K562 (cell line): ENCODE data around the gene GALNT7. TPM values are rescaled to one million over a fixed set of nuclear protein-coding genes. Genes with fewer than 3 reads are reported as not detected.

Source experiments
- ATF1 ChIP-seq, 2 experiments: fragments of 450-650 bp in 1 of 2; IDR thresholded peaks; 2 replicates each; pipeline ENCODE4 v1.6.1; 2016; ENCODE audit warnings: missing compliant biosample characterization in 1 of 2, missing genetic modification characterization in 1 of 2
- BRF2 ChIP-seq: IDR thresholded peaks from 3 replicates; pipeline ENCODE4 v1.6.1; 2011; ENCODE audit warnings: borderline replicate concordance, mild to moderate bottlenecking; ENCODE audit not compliant: insufficient read length, insufficient read depth
- DNMT1 ChIP-seq: fragments of 450-650 bp; IDR thresholded peaks from 2 replicates; pipeline ENCODE4 v1.6.1; 2016; ENCODE audit warnings: antibody characterized with exemption, mild to moderate bottlenecking
- ETS1 ChIP-seq: conservative IDR thresholded peaks from 2 replicates; pipeline ENCODE4 v1.6.1; 2011; ENCODE audit warnings: low read depth, mild to moderate bottlenecking, low read length; ENCODE audit not compliant: control insufficient read depth
- ETS2 ChIP-seq: IDR thresholded peaks from 2 replicates; pipeline ENCODE4 v1.6.1; 2016; ENCODE audit warnings: borderline replicate concordance, missing genetic modification characterization, mild to moderate bottlenecking, moderate library complexity, missing compliant biosample characterization; ENCODE audit not compliant: poor library complexity, severe bottlenecking
- FOXP4 ChIP-seq: sonication (generic); formaldehyde crosslinking; IDR thresholded peaks from 2 replicates; pipeline ENCODE4 v1.8.0; 2022; ENCODE audit warnings: mild to moderate bottlenecking, missing genetic modification reagents, borderline replicate concordance
- GABPB1 ChIP-seq: sonication (generic); formaldehyde crosslinking; IDR thresholded peaks from 2 replicates; pipeline ENCODE4 v1.8.0; 2022; ENCODE audit warnings: mild to moderate bottlenecking, missing genetic modification reagents
- GTF2A2 ChIP-seq: IDR thresholded peaks from 2 replicates; pipeline ENCODE4 v1.6.1; 2016; ENCODE audit warnings: mild to moderate bottlenecking, missing genetic modification characterization, missing compliant biosample characterization
- JUND ChIP-seq, 2 experiments: IDR thresholded peaks; 2 replicates in 1 of 2; 3 replicates in 1 of 2; pipeline ENCODE4 v1.6.1; 2011; ENCODE audit warnings: borderline replicate concordance in 2 of 2, low read depth in 2 of 2, low read length in 2 of 2, improper control_type of control experiment in 1 of 2, missing biosample characterization in 1 of 2, missing genetic modification characterization in 1 of 2, missing genetic modification reagents in 1 of 2
- KAT7 ChIP-seq: sonication (generic); formaldehyde crosslinking; IDR thresholded peaks from 2 replicates; pipeline ENCODE4 v1.8.0; 2022; ENCODE audit warnings: missing genetic modification reagents, mild to moderate bottlenecking, borderline replicate concordance
- LARP7 ChIP-seq: fragments of 450-650 bp; IDR thresholded peaks from 2 replicates; pipeline ENCODE4 v1.6.1; 2016
- MCM7 ChIP-seq, 2 experiments: fragments of 450-650 bp; IDR thresholded peaks; 2 replicates each; pipeline ENCODE4 v1.6.1; 2016 to 2018
- SAFB ChIP-seq: fragments of 200-400 bp; formaldehyde crosslinking; IDR thresholded peaks from 2 replicates; pipeline ENCODE4 v1.6.1; 2017; ENCODE audit warnings: low read depth, low read length, borderline replicate concordance
- SP2 ChIP-seq: IDR thresholded peaks from 2 replicates; pipeline ENCODE4 v1.6.1; 2011; ENCODE audit warnings: mild to moderate bottlenecking, low read depth, low read length, moderate library complexity; ENCODE audit not compliant: poor library complexity, severe bottlenecking; ENCODE audit errors: extremely low read depth
- THRB ChIP-seq: fragments of 450-650 bp; formaldehyde crosslinking; conservative IDR thresholded peaks from 2 replicates; pipeline ENCODE4 v1.4.0; 2022; ENCODE audit warnings: mild to moderate bottlenecking, missing genetic modification characterization
- U2AF2 ChIP-seq: fragments of 200-400 bp; formaldehyde crosslinking; optimal IDR thresholded peaks from 2 replicates; pipeline ENCODE3; 2017; ENCODE audit warnings: low read depth, mild to moderate bottlenecking, low read length
- XRCC3 ChIP-seq: fragments of 450-650 bp; IDR thresholded peaks from 2 replicates; pipeline ENCODE4 v1.6.1; 2017; ENCODE audit warnings: mild to moderate bottlenecking, moderate library complexity
- XRCC4 ChIP-seq: IDR thresholded peaks from one replicate; pipeline ENCODE4 v1.6.1; 2011; ENCODE audit not compliant: insufficient read depth, insufficient read length; ENCODE audit errors: extremely low read depth
- ZNF23 ChIP-seq: fragments of 250-450 bp; sonication (Bioruptor Pico); IDR thresholded peaks from 2 replicates; pipeline ENCODE4 v1.4.0; 2020; ENCODE audit warnings: mild to moderate bottlenecking
- ZNF75A ChIP-seq: fragments of 450-650 bp; formaldehyde crosslinking; IDR thresholded peaks from 2 replicates; pipeline ENCODE4 v1.4.0; 2020; ENCODE audit warnings: mild to moderate bottlenecking
- polyA plus RNA-seq, 8 experiments: library from polyadenylated mRNA; depleted of rRNA in 4 of 8; stranded (reverse) in 5 of 8; unstranded in 3 of 8; fragments of >200 nt; fragmentation: Nextera tagmentation in 2 of 8; fragmentation: Illumina TruSeq in 1 of 8; extraction: Ambion mirVana in 2 of 8; extraction: Trizol in 1 of 8; gene quantifications; 2 replicates each; pipeline versions ENCODE4 v1.2.1 to v1.2.3, GENCODE V29; 2011 to 2014; ENCODE audit warnings: inconsistent platforms in 1 of 8, missing spikeins in 1 of 8
- total RNA-seq, 7 experiments: library from RNA; depleted of rRNA in 6 of 7; stranded (reverse); fragments of >200 nt in 6 of 7; fragmentation: Illumina TruSeq in 2 of 7; extraction: Trizol in 2 of 7; gene quantifications; 2 replicates each; pipeline versions ENCODE4 v1.2.1 to v1.2.3, GENCODE V29; 2011 to 2021; ENCODE audit warnings: low replicate concordance in 1 of 7

The GALNT7 gene
- total and polyA plus RNA-seq, 9 of the 15 experiments (the other 6 are each of a cell fraction or from before 2014, with no cell fraction given) = 16.7 to 38.7 (median 31.1) TPM

GRCh38 chr4:173281406-173282255 is 113.0 kb downstream of the GALNT7 start (continued):
- TF ChIP-seq U2AF2 (no peak), JUND (IDR thresholded peaks at IDR 0.05; ENCODE audit: borderline replicate concordance, low read depth, low read length) (no peak), JUND (tag; IDR thresholded peaks at IDR 0.05; ENCODE audit: borderline replicate concordance, low read depth, low read length) (no peak), KAT7 (CRISPR knock-in tag) (no peak), GTF2A2 (tag) (no peak), DNMT1 (no peak), ZNF23 (CRISPR knock-in tag) (no peak), THRB (CRISPR knock-in tag) (no peak), BRF2 (no peak), SAFB (no peak), XRCC4 (no peak), XRCC3 (no peak), LARP7 (no peak), ATF1 (CRISPR knock-in tag; IDR thresholded peaks at IDR 0.05) (no peak), ATF1 (tag; IDR thresholded peaks at IDR 0.05) (0 out of 2 replicates have a peak, but pooled peaks have one; percentile 8), GABPB1 (CRISPR knock-in tag) (no peak; the same call in 1 of the 2 replicates), ETS1 (no peak), ETS2 (tag) (no peak), MCM7 (IDR thresholded peaks at IDR 0.05) (no peak), SP2 (no peak), FOXP4 (no peak), ZNF75A (CRISPR knock-in tag) (no peak)
